Liver (tissue), 9 donors: ENCODE data around the gene IQGAP2. TPM values are rescaled to one million over a fixed set of nuclear protein-coding genes. Genes with fewer than 3 reads are reported as not detected.

ENCODE experiments used
- DNase-seq: peaks from one replicate; pipeline ENCODE4 v3.0.0-alpha.2; 2017; ENCODE audit warnings: low spot score
- H3K27ac ChIP-seq, 2 donors: one replicate each; pipeline ENCODE4 v1.7.0; 2013; ENCODE audit warnings: inconsistent platforms in 2 of 2, low read length in 2 of 2, control low read depth in 1 of 2, low read depth in 1 of 2, mild to moderate bottlenecking in 1 of 2
- H3K27me3 ChIP-seq, 4 donors: one replicate each; pipeline versions ENCODE4 v1.6.1 to v1.7.0; 2013; ENCODE audit warnings: low read length in 3 of 4, inconsistent platforms in 1 of 4, mild to moderate bottlenecking in 1 of 4, moderate library complexity in 1 of 4; ENCODE audit not compliant: control insufficient read depth in 4 of 4, insufficient read depth in 4 of 4
- H3K36me3 ChIP-seq, 4 donors: one replicate each; pipeline versions ENCODE4 v1.6.1 to v1.7.0; 2013; ENCODE audit warnings: low read length in 3 of 4, mild to moderate bottlenecking in 3 of 4, low read depth in 1 of 4, moderate library complexity in 1 of 4; ENCODE audit not compliant: control insufficient read depth in 4 of 4, insufficient read depth in 3 of 4
- H3K4me1 ChIP-seq, 4 donors: one replicate each; pipeline versions ENCODE4 v1.6.1 to v1.7.0; 2013; ENCODE audit warnings: low read length in 3 of 4, mild to moderate bottlenecking in 3 of 4, moderate library complexity in 1 of 4; ENCODE audit not compliant: control insufficient read depth in 4 of 4, insufficient read depth in 4 of 4
- H3K4me3 ChIP-seq, 3 donors: one replicate each; pipeline versions ENCODE4 v1.6.1 to v1.7.0; 2013; ENCODE audit warnings: low read length in 3 of 3, control low read depth in 1 of 3, low read depth in 1 of 3, mild to moderate bottlenecking in 1 of 3
- H3K9ac ChIP-seq, 2 donors: one replicate each; pipeline ENCODE4 v1.7.0; 2013; ENCODE audit warnings: low read length in 2 of 2, mild to moderate bottlenecking in 2 of 2, moderate library complexity in 2 of 2, control low read depth in 1 of 2, low read depth in 1 of 2
- H3K9me3 ChIP-seq, 4 donors: one replicate each; pipeline versions ENCODE4 v1.6.1 to v1.7.0; 2013; ENCODE audit warnings: low read length in 3 of 4; ENCODE audit not compliant: control insufficient read depth in 4 of 4
- ATF3 ChIP-seq: IDR thresholded peaks from 2 replicates; pipeline ENCODE4 v1.6.1; 2016; ENCODE audit warnings: antibody characterized with exemption
- CTCF ChIP-seq: fragments of 150-350 bp; IDR thresholded peaks from 2 replicates; pipeline ENCODE4 v1.5.1; 2017; ENCODE audit warnings: improper control_type of control experiment, low read depth, low read length; ENCODE audit not compliant: missing input control
- EGR1 ChIP-seq, 2 donors: IDR thresholded peaks; 2 replicates each; pipeline ENCODE4 v1.6.1; 2016 to 2018; ENCODE audit warnings: antibody characterized with exemption in 2 of 2, low read depth in 2 of 2
- FOXA1 ChIP-seq: IDR thresholded peaks from 2 replicates; pipeline ENCODE4 v1.6.1; 2016; ENCODE audit warnings: antibody characterized with exemption
- FOXA2 ChIP-seq: IDR thresholded peaks from 2 replicates; pipeline ENCODE4 v1.6.1; 2016; ENCODE audit warnings: antibody characterized with exemption
- GABPA ChIP-seq, 2 donors: IDR thresholded peaks in 1 of 2; conservative IDR thresholded peaks in 1 of 2; 2 replicates each; pipeline ENCODE4 v1.6.1; 2016; ENCODE audit warnings: antibody characterized with exemption in 2 of 2, mild to moderate bottlenecking in 1 of 2, moderate library complexity in 1 of 2
- HNF4A ChIP-seq, 2 donors: conservative IDR thresholded peaks; 2 replicates each; pipeline ENCODE4 v1.6.1; 2016; ENCODE audit warnings: antibody characterized with exemption in 2 of 2, mild to moderate bottlenecking in 2 of 2
- HNF4G ChIP-seq: IDR thresholded peaks from 2 replicates; pipeline ENCODE4 v1.6.1; 2016; ENCODE audit warnings: antibody characterized with exemption
- MAX ChIP-seq: IDR thresholded peaks from 2 replicates; pipeline ENCODE4 v1.6.1; 2016; ENCODE audit warnings: antibody characterized with exemption
- RAD21 ChIP-seq, 2 donors: IDR thresholded peaks; 2 replicates each; pipeline ENCODE4 v1.6.1; 2016; ENCODE audit warnings: antibody characterized with exemption in 2 of 2, mild to moderate bottlenecking in 2 of 2
- REST ChIP-seq: IDR thresholded peaks from 2 replicates; pipeline ENCODE4 v1.6.1; 2016; ENCODE audit warnings: antibody characterized with exemption, mild to moderate bottlenecking
- RXRA ChIP-seq, 2 donors: IDR thresholded peaks; 2 replicates each; pipeline ENCODE4 v1.6.1; 2017 to 2018; ENCODE audit warnings: antibody characterized with exemption in 2 of 2, mild to moderate bottlenecking in 1 of 2
- SP1 ChIP-seq: IDR thresholded peaks from 2 replicates; pipeline ENCODE4 v1.6.1; 2018; ENCODE audit warnings: antibody characterized with exemption, mild to moderate bottlenecking
- TAF1 ChIP-seq: conservative IDR thresholded peaks from 2 replicates; pipeline ENCODE4 v1.6.1; 2016; ENCODE audit warnings: antibody characterized with exemption, mild to moderate bottlenecking
- YY1 ChIP-seq: IDR thresholded peaks from 2 replicates; pipeline ENCODE4 v1.6.1; 2016; ENCODE audit warnings: antibody characterized with exemption, mild to moderate bottlenecking
- ZBTB33 ChIP-seq: IDR thresholded peaks from 2 replicates; pipeline ENCODE4 v1.6.1; 2016; ENCODE audit warnings: antibody characterized with exemption
- WGBS: extraction: QIAGEN DNeasy Blood & Tissue Kit; methylation state at CpG from one replicate; pipeline ENCODE4 v1.1.7; 2013; 5-methylcytosine and 5-hydroxymethylcytosine counted together
- polyA plus RNA-seq, 2 donors: library from polyadenylated mRNA; stranded (reverse) in 1 of 2; unstranded in 1 of 2; fragments of 200-250 nt in 1 of 2; fragments of >200 nt in 1 of 2; fragmentation: Nextera tagmentation in 1 of 2; extraction: Ambion mirVana in 1 of 2; gene quantifications; one replicate each; pipeline versions ENCODE4 v1.2.1 to v1.2.3, GENCODE V29; 2013 to 2015
- total RNA-seq, 2 donors: library from RNA; depleted of rRNA; stranded (reverse); fragments of >200 nt; gene quantifications; one replicate each; pipeline ENCODE4 v1.2.3, GENCODE V29; 2014
- donor health status: healthy.
- donor health status: healthy.
- donor health status: healthy.
- donor health status: healthy.
- donor health status: healthy.

Gene IQGAP2
- total and polyA plus RNA-seq, 4 donors, result 41.5 to 205 (median 102) TPM

- H3K27me3 ChIP-seq, result no peaks in the 10 kb centered on the region
- TF ChIP-seq FOXA2 (no peak), HNF4G (no peak), ATF3 (no peak), REST (no peak), TAF1 (no peak), HNF4A (conservative IDR thresholded peaks at IDR 0.05) (no peak), FOXA1 (no peak), GABPA (IDR thresholded peaks at IDR 0.05 in 1 of 2, conservative IDR thresholded peaks at IDR 0.05 in 1 of 2) (no peak), MAX (no peak), SP1 (no peak), RAD21 (IDR thresholded peaks at IDR 0.05) (no peak), ZBTB33 (no peak), CTCF (no peak), YY1 (no peak)
- no peak overlapping the region for H3K4me3 ChIP-seq
- H3K9me3 ChIP-seq, result peaks cover 0 to 4% (median 2%) of the 10 kb centered on the region in 4 donors
- no peak overlapping the region for H3K9ac ChIP-seq
- no peak for DNase-seq
- H3K4me1 ChIP-seq, result no peaks in the 10 kb centered on the region
- no peak overlapping the region for H3K27ac ChIP-seq
- H3K36me3 ChIP-seq, result peaks cover 0 to 2% (median 0%) of the 10 kb centered on the region in 4 donors
- 84% methylated on average over 4 of the region's 4 CpGs for WGBS
Observed at GRCh38 chr5:76724871-76725270, 321.8 kb downstream of the IQGAP2 start.

- Histone ChIP-seq H3K4me3 (no peak overlapping the region), H3K27ac (no peak overlapping the region), H3K9me3 (peaks cover 0 to 7% (median 5%) of the 10 kb centered on the region in 4 donors), H3K9ac (no peak overlapping the region), H3K27me3 (no peaks in the 10 kb centered on the region), H3K4me1 (no peaks in the 10 kb centered on the region), H3K36me3 (peaks cover 0 to 4% (median 0%) of the 10 kb centered on the region in 4 donors)
- 55% methylated on average over 4 of the region's 4 CpGs for WGBS
- no peak for DNase-seq
- TF ChIP-seq EGR1 (IDR thresholded peaks at IDR 0.05; ENCODE audit: low read depth in 2 of 2), result no peak
- no peak for TF ChIP-seq HNF4G
- TF ChIP-seq FOXA1, result no peak
- no peak for TF ChIP-seq CTCF
- TF ChIP-seq GABPA (IDR thresholded peaks at IDR 0.05 in 1 of 2, conservative IDR thresholded peaks at IDR 0.05 in 1 of 2), result no peak
- no peak for TF ChIP-seq YY1
- TF ChIP-seq RXRA (IDR thresholded peaks at IDR 0.05), result no peak
Observed at GRCh38 chr5:76728965-76729364, 325.9 kb downstream of the IQGAP2 start.
